HepG2 (cell line): ENCODE results near the gene S100A11.

ENCODE experiments used
- MAFF ChIP-seq: IDR thresholded peaks from 2 replicates; pipeline ENCODE4 v1.6.1; 2011; ENCODE audit warnings: low read depth, low read length, improper control_type of control experiment
- ZNF224 ChIP-seq: sonication (generic); formaldehyde crosslinking; IDR thresholded peaks from 2 replicates; pipeline ENCODE4 v1.5.0; 2020; ENCODE audit warnings: mild to moderate bottlenecking, missing genetic modification reagents

- TF ChIP-seq MAFF (no peak), ZNF224 (no peak)
These were observed 13.6 kb downstream of the S100A11 start for GRCh38 chr1:152023221-152023620.
